Measurements from ENCODE around the gene CUL4A. TPM values are rescaled to one million over a fixed set of nuclear protein-coding genes. Genes with fewer than 3 reads are reported as not detected.

Gene CUL4A
- total RNA-seq, 1 donor from 2014 or later: 81.3 TPM

- Mint-ChIP-seq H3K4me1 (ENCODE audit: low read depth, unreplicated experiment) (no peaks in the 10 kb centered on the region), H3K27ac (ENCODE audit: unreplicated experiment) (peak overlapping the region; percentile 73), H3K9me3 (ENCODE audit: unreplicated experiment) (peaks cover 2% of the 10 kb centered on the region), H3K36me3 (ENCODE audit: low read depth, unreplicated experiment) (peaks cover 10% of the 10 kb centered on the region), H3K4me3 (ENCODE audit: unreplicated experiment) (no peak overlapping the region), H3K27me3 (ENCODE audit: low read depth, unreplicated experiment) (peaks cover 18% of the 10 kb centered on the region)
- H3K36me3 ChIP-seq (ENCODE audit: insufficient read depth, low read length): peaks cover 5% of the 10 kb centered on the region
- no peak overlapping the region for H3K9ac ChIP-seq (ENCODE audit: low read length)
- H3K27me3 ChIP-seq (ENCODE audit: insufficient read depth, low read length): no peaks in the 10 kb centered on the region
- H3K4me1 ChIP-seq (ENCODE audit: insufficient read depth, low read length): no peaks in the 10 kb centered on the region
- no peak for FAIRE-seq
- no peak overlapping the region for H3K27ac ChIP-seq (ENCODE audit: low read depth, low read length)
- no peaks in the 10 kb centered on the region for H3K79me2 ChIP-seq (ENCODE audit: insufficient read depth, low read length)
- H3K9me3 ChIP-seq (ENCODE audit: insufficient read depth, low read depth, low read length): no peaks in the 10 kb centered on the region
- no peaks in the 10 kb centered on the region for H4K20me1 ChIP-seq (ENCODE audit: insufficient read depth, low read length)
- no peak overlapping the region for H3K4me2 ChIP-seq (ENCODE audit: low read length)
- no peak overlapping the region for H3K4me3 ChIP-seq (ENCODE audit: insufficient read depth, low read depth, low read length)
- no peak overlapping the region for H2AFZ ChIP-seq (ENCODE audit: low read depth, low read length)
- no peak for DNase-seq (ENCODE audit: low read depth)
- no peak for TF ChIP-seq CTCF (IDR thresholded peaks at IDR 0.05; ENCODE audit: insufficient read depth, low read depth, low read length)
- TF ChIP-seq EZH2 (IDR thresholded peaks at IDR 0.05; ENCODE audit: insufficient read depth, low read length): no peak
Measured at GRCh38 chr13:113164492-113164891, 44.9 kb upstream of the CUL4A start.

- Histone ChIP-seq H3K79me2 (ENCODE audit: insufficient read depth, low read length) (no peaks in the 10 kb centered on the region), H3K27me3 (ENCODE audit: insufficient read depth, low read length) (no peaks in the 10 kb centered on the region), H3K4me1 (ENCODE audit: insufficient read depth, low read length) (no peaks in the 10 kb centered on the region), H3K9me3 (ENCODE audit: insufficient read depth, low read depth, low read length) (no peaks in the 10 kb centered on the region), H3K9ac (ENCODE audit: low read length) (no peak overlapping the region), H3K4me3 (ENCODE audit: insufficient read depth, low read depth, low read length) (no peak overlapping the region), H3K27ac (ENCODE audit: low read depth, low read length) (no peak overlapping the region), H4K20me1 (ENCODE audit: insufficient read depth, low read length) (no peaks in the 10 kb centered on the region), H3K4me2 (ENCODE audit: low read length) (no peak overlapping the region), H2AFZ (ENCODE audit: low read depth, low read length) (no peak overlapping the region), H3K36me3 (ENCODE audit: insufficient read depth, low read length) (peaks cover 5% of the 10 kb centered on the region)
- H3K9me3 Mint-ChIP-seq (ENCODE audit: unreplicated experiment): peaks cover 2% of the 10 kb centered on the region
- H3K4me3 Mint-ChIP-seq (ENCODE audit: unreplicated experiment): no peak overlapping the region
- H3K36me3 Mint-ChIP-seq (ENCODE audit: low read depth, unreplicated experiment): peaks cover 10% of the 10 kb centered on the region
- TF ChIP-seq CTCF (IDR thresholded peaks at IDR 0.05; ENCODE audit: insufficient read depth, low read depth, low read length): no peak
- TF ChIP-seq EZH2 (IDR thresholded peaks at IDR 0.05; ENCODE audit: insufficient read depth, low read length): no peak
- H3K27me3 Mint-ChIP-seq (ENCODE audit: low read depth, unreplicated experiment): peaks cover 9% of the 10 kb centered on the region
- H3K27ac Mint-ChIP-seq (ENCODE audit: unreplicated experiment): peak overlapping the region; percentile 72
- no peak for FAIRE-seq
- H3K4me1 Mint-ChIP-seq (ENCODE audit: low read depth, unreplicated experiment): peaks cover 3% of the 10 kb centered on the region
- DNase-seq (ENCODE audit: low read depth): no peak
Measured at GRCh38 chr13:113166266-113166665, 43.1 kb upstream of the CUL4A start.

GRCh38 chr13:113166681-113167080 lies 42.7 kb upstream of the CUL4A start:
- Histone ChIP-seq H3K4me2 (ENCODE audit: low read length) (no peak overlapping the region), H3K9ac (ENCODE audit: low read length) (no peak overlapping the region), H3K27me3 (ENCODE audit: insufficient read depth, low read length) (no peaks in the 10 kb centered on the region), H3K36me3 (ENCODE audit: insufficient read depth, low read length) (peaks cover 5% of the 10 kb centered on the region), H3K9me3 (ENCODE audit: insufficient read depth, low read depth, low read length) (no peaks in the 10 kb centered on the region), H4K20me1 (ENCODE audit: insufficient read depth, low read length) (no peaks in the 10 kb centered on the region), H3K27ac (ENCODE audit: low read depth, low read length) (no peak overlapping the region), H3K4me1 (ENCODE audit: insufficient read depth, low read length) (no peaks in the 10 kb centered on the region), H3K4me3 (ENCODE audit: insufficient read depth, low read depth, low read length) (no peak overlapping the region), H3K79me2 (ENCODE audit: insufficient read depth, low read length) (no peaks in the 10 kb centered on the region), H2AFZ (ENCODE audit: low read depth, low read length) (no peak overlapping the region)
- H3K9me3 Mint-ChIP-seq (ENCODE audit: unreplicated experiment): peaks cover 2% of the 10 kb centered on the region
- H3K4me3 Mint-ChIP-seq (ENCODE audit: unreplicated experiment): no peak overlapping the region
- DNase-seq (ENCODE audit: low read depth): no peak
- H3K27ac Mint-ChIP-seq (ENCODE audit: unreplicated experiment): no peak overlapping the region
- peaks cover 3% of the 10 kb centered on the region for H3K4me1 Mint-ChIP-seq (ENCODE audit: low read depth, unreplicated experiment)
- no peak for FAIRE-seq
- TF ChIP-seq CTCF (IDR thresholded peaks at IDR 0.05; ENCODE audit: insufficient read depth, low read depth, low read length) (no peak), EZH2 (IDR thresholded peaks at IDR 0.05; ENCODE audit: insufficient read depth, low read length) (no peak)
- peaks cover 8% of the 10 kb centered on the region for H3K27me3 Mint-ChIP-seq (ENCODE audit: low read depth, unreplicated experiment)
- peaks cover 13% of the 10 kb centered on the region for H3K36me3 Mint-ChIP-seq (ENCODE audit: low read depth, unreplicated experiment)
